Fibroblast of lung (primary cell): ENCODE data around the gene SH3BGRL2. TPM values are rescaled to one million over a fixed set of nuclear protein-coding genes. Genes with fewer than 3 reads are reported as not detected.

Experiments
- DNase-seq, 2 donors: peaks; one replicate each; pipeline versions ENCODE4 v3.0.0 to v3.0.0-alpha.2; 2010; ENCODE audit warnings: low read depth in 2 of 2
- H2AFZ ChIP-seq: 2 replicates; pipeline ENCODE4 v1.5.1; 2012; ENCODE audit warnings: low read length, control low read depth, inconsistent platforms
- H3K27ac ChIP-seq: 2 replicates; pipeline ENCODE4 v1.5.1; 2011; ENCODE audit warnings: low read length, control low read depth; ENCODE audit not compliant: insufficient read depth
- H3K27me3 ChIP-seq: 2 replicates; pipeline ENCODE4 v1.5.1; 2011; ENCODE audit warnings: mild to moderate bottlenecking, low read length; ENCODE audit not compliant: control insufficient read depth, insufficient read depth
- H3K36me3 ChIP-seq: 2 replicates; pipeline ENCODE4 v1.5.1; 2011; ENCODE audit warnings: low read length; ENCODE audit not compliant: control insufficient read depth, insufficient read depth
- H3K4me1 ChIP-seq: 2 replicates; pipeline ENCODE4 v1.5.1; 2011; ENCODE audit warnings: low read length; ENCODE audit not compliant: control insufficient read depth, insufficient read depth; ENCODE audit errors: extremely low read depth
- H3K4me2 ChIP-seq: 2 replicates; pipeline ENCODE4 v1.5.1; 2011; ENCODE audit warnings: low read length, control low read depth; ENCODE audit not compliant: insufficient read depth; ENCODE audit errors: extremely low read depth
- H3K4me3 ChIP-seq, 4 experiments: fragments of 200-600 bp in 1 of 4; sonication (generic) in 1 of 4; replicated peaks in 1 of 4; 2 replicates each; pipeline ENCODE4 v1.5.1; 2011 to 2016; ENCODE audit warnings: low read length in 4 of 4, low read depth in 3 of 4, mild to moderate bottlenecking in 3 of 4, control low read depth in 2 of 4, inconsistent platforms in 1 of 4, mixed read lengths in 1 of 4; ENCODE audit not compliant: insufficient read depth in 1 of 4; ENCODE audit errors: control extremely low read depth in 1 of 4
- H3K79me2 ChIP-seq: 2 replicates; pipeline ENCODE4 v1.5.1; 2012; ENCODE audit warnings: mild to moderate bottlenecking, low read length, inconsistent platforms; ENCODE audit not compliant: control insufficient read depth, insufficient read depth
- H3K9ac ChIP-seq: 2 replicates; pipeline ENCODE4 v1.5.1; 2011; ENCODE audit warnings: mild to moderate bottlenecking, low read length, control low read depth; ENCODE audit not compliant: insufficient read depth
- H3K9me3 ChIP-seq: 2 replicates; pipeline ENCODE4 v1.5.1; 2012; ENCODE audit warnings: low read depth, low read length; ENCODE audit not compliant: control insufficient read depth, insufficient read depth
- H4K20me1 ChIP-seq: 2 replicates; pipeline ENCODE4 v1.5.1; 2011; ENCODE audit warnings: low read length; ENCODE audit not compliant: control insufficient read depth, insufficient read depth; ENCODE audit errors: extremely low read depth
- CTCF ChIP-seq, 2 donors: IDR thresholded peaks in 1 of 2; conservative IDR thresholded peaks in 1 of 2; 1 replicate in 1 of 2; 2 replicates in 1 of 2; pipeline ENCODE4 v1.5.1; 2011 to 2012; ENCODE audit warnings: low read length in 2 of 2, control low read depth in 1 of 2, inconsistent platforms in 1 of 2, low read depth in 1 of 2, mild to moderate bottlenecking in 1 of 2
- EZH2 ChIP-seq: IDR thresholded peaks from 2 replicates; pipeline ENCODE4 v1.5.1; 2012; ENCODE audit warnings: low read length, control low read depth, mild to moderate bottlenecking; ENCODE audit errors: missing control alignments
- polyA plus RNA-seq, 2 donors: library from polyadenylated mRNA; depleted of rRNA in 1 of 2; stranded (reverse) in 1 of 2; unstranded in 1 of 2; fragments of >200 nt; gene quantifications; 2 replicates each; pipeline ENCODE4 v1.2.1, GENCODE V29; 2011 to 2012; ENCODE audit warnings: missing spikeins in 1 of 2
- total RNA-seq: library from RNA; depleted of rRNA; stranded (reverse); fragments of >200 nt; gene quantifications from 2 replicates; pipeline ENCODE4 v1.2.1, GENCODE V29; 2014

Gene SH3BGRL2
- total and polyA plus RNA-seq, 2 donors (not counting 1 experiment from before 2014, with no cell fraction given), result 1.5 to 4.3 TPM

GRCh38 chr6:79734374-79734773 lies 103.2 kb downstream of the SH3BGRL2 start:
- Histone ChIP-seq H4K20me1 (no peaks in the 10 kb centered on the region), H2AFZ (no peak overlapping the region), H3K4me3 (no peak overlapping the region), H3K4me2 (no peak overlapping the region), H3K4me1 (no peaks in the 10 kb centered on the region), H3K79me2 (no peaks in the 10 kb centered on the region), H3K36me3 (no peaks in the 10 kb centered on the region), H3K9ac (no peak overlapping the region), H3K27ac (no peak overlapping the region), H3K27me3 (no peaks in the 10 kb centered on the region), H3K9me3 (no peaks in the 10 kb centered on the region)
- DNase-seq, result no peak
- no peak for TF ChIP-seq CTCF (conservative IDR thresholded peaks at IDR 0.05 in 1 of 2, IDR thresholded peaks at IDR 0.05 in 1 of 2; ENCODE audit: low read depth in 1 of 2, low read length in 2 of 2)
- TF ChIP-seq EZH2, result no peak

- no peak overlapping the region for H3K27ac ChIP-seq
- no peaks in the 10 kb centered on the region for H3K36me3 ChIP-seq
- no peak overlapping the region for H2AFZ ChIP-seq
- DNase-seq, result no peak
- no peaks in the 10 kb centered on the region for H4K20me1 ChIP-seq
- TF ChIP-seq CTCF (conservative IDR thresholded peaks at IDR 0.05 in 1 of 2, IDR thresholded peaks at IDR 0.05 in 1 of 2; ENCODE audit: low read depth in 1 of 2, low read length in 2 of 2) (no peak), EZH2 (no peak)
- H3K27me3 ChIP-seq, result no peaks in the 10 kb centered on the region
- no peaks in the 10 kb centered on the region for H3K9me3 ChIP-seq
- H3K4me3 ChIP-seq, result no peak overlapping the region
- H3K79me2 ChIP-seq, result no peaks in the 10 kb centered on the region
- H3K9ac ChIP-seq, result no peak overlapping the region
- H3K4me1 ChIP-seq, result no peaks in the 10 kb centered on the region
- H3K4me2 ChIP-seq, result no peak overlapping the region
Measured at GRCh38 chr6:79735183-79735582, 104.1 kb downstream of the SH3BGRL2 start.

GRCh38 chr6:79737172-79737571 lies 106.0 kb downstream of the SH3BGRL2 start:
- peak overlapping the region; percentile 76 for H3K4me2 ChIP-seq

More at GRCh38 chr6:79737172-79737571, 106.0 kb downstream of the SH3BGRL2 start:
- no peaks in the 10 kb centered on the region for H4K20me1 ChIP-seq
- no peaks in the 10 kb centered on the region for H3K36me3 ChIP-seq
- H3K27ac ChIP-seq, result no peak overlapping the region
- no peak overlapping the region for H3K9ac ChIP-seq
- peak overlapping the region; percentile 12 to 46 (median 19) for H3K4me3 ChIP-seq
- no peaks in the 10 kb centered on the region for H3K27me3 ChIP-seq
- TF ChIP-seq EZH2, result no peak
- no peak for TF ChIP-seq CTCF (conservative IDR thresholded peaks at IDR 0.05 in 1 of 2, IDR thresholded peaks at IDR 0.05 in 1 of 2; ENCODE audit: low read depth in 1 of 2, low read length in 2 of 2)
- no peaks in the 10 kb centered on the region for H3K9me3 ChIP-seq
- no peaks in the 10 kb centered on the region for H3K4me1 ChIP-seq
- DNase-seq, result peak; percentile 2 to 22
- H2AFZ ChIP-seq, result peak overlapping the region; percentile 85
- no peaks in the 10 kb centered on the region for H3K79me2 ChIP-seq
